Tibial artery (tissue), 4 donors: ENCODE measurements around the gene SATB1.

Experiments used
- DNase-seq, 2 donors: peaks; one replicate each; pipeline ENCODE4 v3.0.0-alpha.2; 2019
- H3K27ac ChIP-seq, 2 donors: fragments of 200-600 bp; sonication (generic) in 1 of 2; 1 replicate in 1 of 2; 2 replicates in 1 of 2; pipeline ENCODE4 v1.5.1; 2018 to 2019; ENCODE audit warnings: mild to moderate bottlenecking in 1 of 2
- H3K27me3 ChIP-seq, 2 donors: fragments of 200-600 bp; sonication (generic) in 1 of 2; one replicate each; pipeline versions ENCODE4 v1.5.1 to v1.6.0; 2016 to 2019
- H3K36me3 ChIP-seq, 3 donors: fragments of 200-600 bp; sonication (generic) in 2 of 3; one replicate each; pipeline ENCODE4 v1.5.1; 2016 to 2019; ENCODE audit warnings: mild to moderate bottlenecking in 2 of 3
- H3K4me1 ChIP-seq, 4 donors: fragments of 200-600 bp; sonication (generic) in 2 of 4; 1 replicate in 3 of 4; 2 replicates in 1 of 4; pipeline ENCODE4 v1.5.1; 2016 to 2019
- H3K4me3 ChIP-seq, 2 donors: fragments of 200-600 bp; sonication (generic) in 1 of 2; 1 replicate in 1 of 2; 2 replicates in 1 of 2; pipeline ENCODE4 v1.5.1; 2018 to 2019; ENCODE audit warnings: mild to moderate bottlenecking in 2 of 2
- H3K9me3 ChIP-seq, 3 donors: fragments of 200-600 bp; sonication (generic) in 1 of 3; one replicate each; pipeline ENCODE4 v1.5.1; 2016 to 2019
- intact Hi-C: fragments of 100-400 bp; cut with DNase I; formaldehyde crosslinking; loops from one replicate; pipeline ENCODE4 v1.15.0; 2023; ENCODE audit warnings: low total_unique reads
- TF ChIP-seq, protein P1 (sequence below), 2 experiments: fragments of 200-600 bp in 1 of 2; fragments of 450-650 bp in 1 of 2; IDR thresholded peaks; one replicate each; pipeline ENCODE4 v1.5.1; 2017 to 2019; ENCODE audit warnings: antibody characterized with exemption in 2 of 2, mild to moderate bottlenecking in 1 of 2, moderate library complexity in 1 of 2

Gene SATB1

DNA sequence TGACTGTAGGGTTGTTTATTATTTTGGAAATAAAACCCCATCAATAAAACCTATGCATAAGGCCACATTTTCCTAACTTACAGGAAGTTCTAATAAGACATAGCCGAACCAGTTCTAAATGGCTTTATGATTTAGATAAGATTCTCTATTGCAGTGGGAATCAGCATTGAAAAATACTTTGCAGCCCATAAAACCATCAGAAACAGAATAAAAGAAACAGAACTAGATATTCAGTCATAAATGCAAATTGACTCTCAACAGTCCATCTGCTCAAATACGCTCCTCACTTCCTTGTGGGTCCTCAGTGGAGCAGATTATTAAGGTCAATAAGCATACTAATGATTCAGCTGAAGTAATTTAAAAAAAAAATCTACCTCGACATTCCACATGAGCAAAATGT is 8.8 kb downstream of the SATB1 start:
- H3K4me1 ChIP-seq = peaks cover 0 to 33% (median 7%) of the 10 kb centered on the region in 4 donors

DNA sequence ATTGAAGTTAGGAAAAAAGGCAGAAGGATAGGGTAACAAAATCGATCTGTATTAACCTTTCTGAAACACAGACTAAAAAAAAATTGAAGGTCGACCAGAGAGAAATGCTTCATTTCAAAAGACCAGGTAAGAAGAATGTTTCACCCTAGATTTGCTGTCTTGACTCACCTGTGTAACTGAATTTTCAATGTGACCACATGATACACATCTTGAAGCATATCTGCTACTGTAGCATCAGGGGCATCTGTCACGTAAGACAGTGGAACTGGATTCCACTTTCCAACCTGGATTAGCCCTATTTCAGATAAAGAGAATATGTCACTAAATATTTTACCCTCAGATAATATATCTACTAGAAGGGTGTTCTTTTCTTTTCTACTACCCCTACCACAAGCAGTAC is 9.3 kb downstream of the SATB1 start:
- peaks cover 12 to 44% (median 15%) of the 10 kb centered on the region in 3 donors for H3K36me3 ChIP-seq
- peaks cover 0 to 32% (median 7%) of the 10 kb centered on the region in 4 donors for H3K4me1 ChIP-seq

More for the DNA sequence above, 8.8 kb downstream of the SATB1 start:
- no peak for DNase-seq
- peaks cover 12 to 44% (median 15%) of the 10 kb centered on the region in 3 donors for H3K36me3 ChIP-seq
- intact Hi-C loops = no loop called here
- H3K9me3 ChIP-seq = no peaks in the 10 kb centered on the region
- no peak overlapping the region for H3K27ac ChIP-seq
- H3K4me3 ChIP-seq = no peak overlapping the region
- TF ChIP-seq, protein P1, sequence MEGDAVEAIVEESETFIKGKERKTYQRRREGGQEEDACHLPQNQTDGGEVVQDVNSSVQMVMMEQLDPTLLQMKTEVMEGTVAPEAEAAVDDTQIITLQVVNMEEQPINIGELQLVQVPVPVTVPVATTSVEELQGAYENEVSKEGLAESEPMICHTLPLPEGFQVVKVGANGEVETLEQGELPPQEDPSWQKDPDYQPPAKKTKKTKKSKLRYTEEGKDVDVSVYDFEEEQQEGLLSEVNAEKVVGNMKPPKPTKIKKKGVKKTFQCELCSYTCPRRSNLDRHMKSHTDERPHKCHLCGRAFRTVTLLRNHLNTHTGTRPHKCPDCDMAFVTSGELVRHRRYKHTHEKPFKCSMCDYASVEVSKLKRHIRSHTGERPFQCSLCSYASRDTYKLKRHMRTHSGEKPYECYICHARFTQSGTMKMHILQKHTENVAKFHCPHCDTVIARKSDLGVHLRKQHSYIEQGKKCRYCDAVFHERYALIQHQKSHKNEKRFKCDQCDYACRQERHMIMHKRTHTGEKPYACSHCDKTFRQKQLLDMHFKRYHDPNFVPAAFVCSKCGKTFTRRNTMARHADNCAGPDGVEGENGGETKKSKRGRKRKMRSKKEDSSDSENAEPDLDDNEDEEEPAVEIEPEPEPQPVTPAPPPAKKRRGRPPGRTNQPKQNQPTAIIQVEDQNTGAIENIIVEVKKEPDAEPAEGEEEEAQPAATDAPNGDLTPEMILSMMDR (IDR thresholded peaks at IDR 0.05) = no peak
- H3K27me3 ChIP-seq = no peaks in the 10 kb centered on the region

DNA sequence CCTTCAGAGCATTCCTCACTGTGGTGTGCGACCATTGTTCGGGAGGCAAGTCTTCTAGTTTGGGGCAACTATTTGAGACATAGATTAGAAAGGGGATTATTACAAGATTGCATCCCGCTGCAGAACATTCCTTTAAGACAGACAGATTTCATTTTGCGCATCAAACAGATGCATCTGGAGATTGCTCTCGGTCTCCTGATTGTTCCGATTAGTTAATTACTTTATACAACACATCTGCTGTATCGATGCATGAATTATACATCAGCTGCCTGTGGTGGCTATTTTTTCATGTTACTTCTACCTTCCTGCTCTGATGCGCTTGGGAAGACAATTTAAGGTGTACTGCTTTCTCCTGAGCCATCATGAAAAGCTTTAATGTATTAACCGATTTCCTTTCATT is 10.0 kb downstream of the SATB1 start:
- no peak overlapping the region for H3K27ac ChIP-seq
- peaks cover 0 to 25% (median 6%) of the 10 kb centered on the region in 4 donors for H3K4me1 ChIP-seq
- TF ChIP-seq, protein P1 (IDR thresholded peaks at IDR 0.05) = no peak
- intact Hi-C loops = no loop called here
- H3K36me3 ChIP-seq = peaks cover 11 to 40% (median 12%) of the 10 kb centered on the region in 3 donors
- no peaks in the 10 kb centered on the region for H3K9me3 ChIP-seq
- no peaks in the 10 kb centered on the region for H3K27me3 ChIP-seq
- H3K4me3 ChIP-seq = no peak overlapping the region
- DNase-seq = no peak

More for the DNA sequence above, 9.3 kb downstream of the SATB1 start:
- Histone ChIP-seq H3K9me3 (no peaks in the 10 kb centered on the region), H3K27ac (no peak overlapping the region), H3K4me3 (no peak overlapping the region), H3K27me3 (no peaks in the 10 kb centered on the region)
- DNase-seq = no peak
- TF ChIP-seq, protein P1 (IDR thresholded peaks at IDR 0.05) = no peak
- intact Hi-C loops = no loop called here

DNA sequence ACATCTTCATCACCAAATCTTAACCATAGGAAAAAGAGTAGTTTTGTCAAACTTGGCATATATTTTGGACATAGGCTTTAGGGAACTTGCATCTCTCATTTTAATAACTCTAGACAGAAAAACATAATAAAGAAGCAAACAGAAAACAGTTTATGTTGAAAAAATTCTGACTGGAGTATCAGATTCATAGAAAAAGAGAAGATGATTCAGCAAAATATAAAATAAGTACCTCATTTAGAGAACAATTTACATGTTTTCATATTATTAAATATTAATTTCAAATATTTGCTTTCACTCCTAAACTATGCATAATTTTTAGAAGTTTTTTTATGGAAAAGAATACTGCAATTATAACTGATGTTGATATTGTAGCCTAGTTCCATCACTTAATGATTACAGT is 12.5 kb downstream of the SATB1 start:
- TF ChIP-seq, protein P1 (IDR thresholded peaks at IDR 0.05) = no peak
- Histone ChIP-seq H3K9me3 (no peaks in the 10 kb centered on the region), H3K27ac (no peak overlapping the region), H3K27me3 (no peaks in the 10 kb centered on the region), H3K36me3 (peaks cover 11 to 40% (median 12%) of the 10 kb centered on the region in 3 donors), H3K4me1 (peaks cover 0 to under 1% (median 0%) of the 10 kb centered on the region in 4 donors), H3K4me3 (no peak overlapping the region)
- intact Hi-C loops = no loop called here
- no peak for DNase-seq

DNA sequence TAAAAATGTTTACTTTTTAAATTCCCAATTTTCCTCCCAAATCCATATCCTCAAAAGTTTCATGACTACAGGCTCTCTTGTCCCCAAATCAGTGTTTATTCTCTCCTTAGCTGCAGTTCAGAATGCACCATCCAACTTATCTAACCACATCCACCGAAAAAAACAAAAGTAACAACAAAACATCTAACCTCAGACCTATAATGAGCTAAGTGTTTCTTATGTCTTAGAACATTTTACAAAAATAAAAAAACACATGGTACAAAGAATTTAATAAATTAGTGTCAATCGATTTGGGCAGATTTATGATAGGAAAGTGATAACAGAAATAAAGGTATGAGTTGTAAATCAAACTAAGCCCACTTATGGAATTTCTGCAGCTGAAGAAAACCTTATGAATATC is 13.6 kb downstream of the SATB1 start:
- no peak overlapping the region for H3K4me3 ChIP-seq
- TF ChIP-seq, protein P1 (IDR thresholded peaks at IDR 0.05) = no peak
- H3K9me3 ChIP-seq = no peaks in the 10 kb centered on the region
- H3K4me1 ChIP-seq = no peaks in the 10 kb centered on the region
- DNase-seq = no peak
- no peaks in the 10 kb centered on the region for H3K27me3 ChIP-seq
- no peak overlapping the region for H3K27ac ChIP-seq
- intact Hi-C loops = no loop called here
- peaks cover 11 to 29% (median 12%) of the 10 kb centered on the region in 3 donors for H3K36me3 ChIP-seq

DNA sequence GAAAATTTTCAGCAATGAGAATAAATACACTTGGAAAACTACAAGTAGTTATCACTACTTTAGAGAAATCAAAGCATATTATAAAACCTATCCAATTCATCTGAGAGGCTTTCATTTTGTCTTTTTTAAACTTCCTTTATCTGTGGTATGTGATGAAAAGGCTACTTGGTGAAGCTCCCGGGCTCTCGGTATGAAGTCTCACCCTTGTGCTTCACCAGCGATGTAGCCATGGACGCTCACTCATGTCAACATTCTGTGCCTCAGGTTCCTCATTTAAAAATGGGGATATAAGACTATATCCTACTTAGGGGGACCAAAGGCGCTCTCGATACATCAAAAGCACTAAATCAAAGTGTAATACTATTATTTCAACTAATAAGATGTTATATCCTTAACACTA is 14.9 kb downstream of the SATB1 start:
- H3K4me1 ChIP-seq = no peaks in the 10 kb centered on the region
- TF ChIP-seq, protein P1 (IDR thresholded peaks at IDR 0.05) = no peak
- H3K4me3 ChIP-seq = no peak overlapping the region
- no peaks in the 10 kb centered on the region for H3K9me3 ChIP-seq
- H3K36me3 ChIP-seq = peaks cover 5 to 16% (median 7%) of the 10 kb centered on the region in 3 donors
- H3K27ac ChIP-seq = no peak overlapping the region
- intact Hi-C loops = no loop called here
- H3K27me3 ChIP-seq = no peaks in the 10 kb centered on the region
- no peak for DNase-seq
